SKM-1 treated with dmso at 0.1 percent for 144 hours (cell line): Measurements from ENCODE around the gene PIWIL1.

ENCODE experiments used
- DNase-seq: peaks from one replicate; lab custom pipeline; 2025; ENCODE audit not compliant: unreplicated experiment; lab: John Stamatoyannopoulos, UW

The PIWIL1 gene

GRCh38 chr12:130372936-130373335 is 35.2 kb downstream of the PIWIL1 start:
- no peak for DNase-seq

DNA sequence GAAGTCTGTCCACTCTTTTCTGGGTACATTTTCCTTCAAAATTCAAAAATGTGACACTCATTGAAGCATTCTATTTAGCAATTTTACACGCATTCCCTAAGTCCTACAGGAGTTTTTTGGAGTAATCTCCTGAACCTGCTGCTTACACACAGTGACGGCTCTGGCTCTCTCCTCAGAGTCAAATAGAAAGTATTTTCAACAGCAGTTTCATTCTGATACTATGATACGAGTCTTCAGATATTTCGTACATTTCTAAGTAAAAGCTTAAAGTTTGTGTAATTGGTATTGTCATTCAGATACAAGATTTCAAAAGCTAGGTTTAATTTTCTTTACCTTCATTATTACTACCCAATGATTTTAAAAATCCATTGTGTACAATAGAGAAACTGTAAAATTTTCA is 36.4 kb downstream of the PIWIL1 start:
- DNase-seq: no peak

DNA sequence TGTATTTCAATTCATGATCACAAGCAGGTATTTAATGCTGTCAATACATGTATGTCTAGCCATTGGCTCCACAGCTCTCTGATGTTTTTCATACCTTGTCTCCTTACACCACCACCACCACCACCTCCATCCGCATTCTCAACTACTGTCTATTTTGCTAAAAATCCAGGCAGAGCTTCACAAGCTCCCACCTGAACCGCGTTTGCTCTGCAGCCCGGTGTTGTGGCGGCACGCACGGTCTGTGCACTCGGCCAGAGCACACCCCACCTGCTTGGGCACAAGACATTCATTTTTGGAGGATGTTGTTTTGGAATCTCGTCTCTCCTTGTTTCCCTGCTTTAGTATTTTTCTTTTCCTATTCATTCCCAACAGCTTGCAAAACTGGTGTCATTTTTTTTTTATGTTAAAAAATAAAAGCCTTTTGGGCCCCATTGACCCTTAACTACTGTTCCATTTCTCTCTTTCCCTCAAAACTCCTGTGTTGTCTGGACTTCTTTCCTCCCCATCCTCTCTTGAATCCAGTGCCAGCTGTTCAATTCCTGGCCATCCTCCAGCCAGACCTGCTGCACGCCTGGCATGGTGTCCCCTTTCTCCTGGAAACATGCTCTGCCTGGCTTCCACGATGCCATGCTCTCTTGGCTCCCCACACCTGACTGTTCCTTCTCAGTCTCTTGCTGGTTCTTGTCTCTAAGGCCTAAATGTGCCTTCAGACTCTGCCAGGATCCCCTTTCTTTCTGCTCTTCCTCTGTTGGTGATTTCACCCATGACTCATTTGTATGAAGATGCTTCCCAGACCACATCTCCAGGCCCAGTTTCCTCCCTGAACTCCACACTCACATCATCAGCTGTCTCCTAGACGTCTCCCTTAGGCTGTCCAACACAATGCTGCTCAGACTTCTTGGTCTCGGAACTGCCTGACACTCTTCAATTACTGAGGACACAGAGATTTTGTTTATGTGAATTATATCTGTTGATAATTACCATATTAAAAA is 37.9 kb downstream of the PIWIL1 start:
- DNase-seq: no peak

DNA sequence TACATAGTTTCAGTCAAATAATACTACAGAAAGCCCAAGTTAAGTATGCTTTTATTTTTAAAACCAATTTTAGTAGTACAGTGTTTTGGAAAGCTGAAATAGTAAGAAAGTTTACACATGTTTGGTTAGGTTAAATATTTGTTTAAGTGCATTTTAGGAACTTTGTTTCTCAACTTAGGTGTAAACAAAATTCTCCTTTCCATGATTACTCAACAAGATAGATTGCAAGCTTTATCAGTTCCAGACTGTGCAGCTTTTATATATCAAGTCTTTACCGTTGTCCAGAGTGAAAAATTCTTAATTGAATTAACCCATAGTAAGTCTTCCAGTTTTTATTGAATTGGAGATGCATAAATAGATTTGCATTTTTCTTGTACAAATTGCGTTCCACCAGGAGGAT is 45.1 kb downstream of the PIWIL1 start:
- no peak for DNase-seq

- DNase-seq: no peak
Observed at GRCh38 chr12:130384234-130384633, 46.5 kb downstream of the PIWIL1 start.

DNA sequence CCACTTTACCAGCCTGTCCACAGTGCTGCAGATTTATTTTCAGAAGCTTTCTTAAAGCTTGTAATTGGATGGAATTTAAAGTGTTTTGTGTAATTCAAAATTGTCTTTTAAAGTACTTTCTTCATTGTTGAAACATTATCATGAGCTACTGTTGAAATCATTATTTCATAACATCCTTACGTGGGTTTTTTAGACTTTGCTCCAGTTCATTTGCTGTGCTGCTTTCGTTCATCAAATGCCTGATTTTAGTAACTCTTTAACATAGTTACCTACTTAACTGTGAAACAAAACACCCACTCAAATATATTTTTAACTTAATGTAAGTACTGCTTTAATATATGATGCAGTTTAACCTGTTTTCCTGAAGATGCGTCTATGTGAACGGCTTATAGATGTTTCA is 47.5 kb downstream of the PIWIL1 start:
- no peak for DNase-seq

DNA sequence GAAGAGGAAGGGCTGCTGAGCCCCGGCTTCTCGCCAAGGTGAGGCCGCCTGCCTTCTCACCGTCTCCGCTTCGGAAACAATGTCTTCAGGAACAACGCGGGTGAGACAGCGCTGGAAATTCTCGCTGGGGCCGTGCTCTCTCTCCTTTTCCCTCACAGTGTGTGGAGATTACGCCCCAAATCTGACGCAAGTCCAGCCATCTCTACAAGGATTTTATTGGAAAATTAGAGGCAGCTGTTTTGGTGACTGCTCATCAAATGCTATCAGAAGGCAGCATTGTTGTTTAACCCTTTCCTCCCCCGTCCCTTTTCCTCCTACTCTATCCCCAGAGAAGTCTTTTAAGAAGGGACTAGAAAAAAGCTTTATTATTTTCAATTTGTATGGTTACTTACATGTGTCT is 53.5 kb downstream of the PIWIL1 start:
- no peak for DNase-seq

DNA sequence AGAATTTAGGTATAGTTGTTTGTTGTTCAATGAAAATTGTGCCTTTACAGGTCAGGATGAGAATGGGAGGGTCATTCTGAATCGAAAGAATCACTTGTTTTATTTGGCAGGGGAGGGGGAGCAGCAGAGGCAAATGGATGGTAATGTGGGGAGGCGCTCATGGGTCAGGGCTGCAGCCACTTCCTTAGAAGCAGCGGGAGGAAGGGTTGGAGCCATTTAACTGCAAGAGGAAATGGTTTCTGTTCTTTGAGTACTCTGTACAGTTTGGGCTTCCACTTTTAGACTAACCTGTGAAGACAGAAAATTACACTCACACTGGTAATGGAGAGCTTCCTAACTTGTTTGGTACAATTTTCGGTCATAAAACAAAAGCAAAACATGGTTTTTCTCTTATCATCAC is 57.2 kb downstream of the PIWIL1 start:
- no peak for DNase-seq

DNA sequence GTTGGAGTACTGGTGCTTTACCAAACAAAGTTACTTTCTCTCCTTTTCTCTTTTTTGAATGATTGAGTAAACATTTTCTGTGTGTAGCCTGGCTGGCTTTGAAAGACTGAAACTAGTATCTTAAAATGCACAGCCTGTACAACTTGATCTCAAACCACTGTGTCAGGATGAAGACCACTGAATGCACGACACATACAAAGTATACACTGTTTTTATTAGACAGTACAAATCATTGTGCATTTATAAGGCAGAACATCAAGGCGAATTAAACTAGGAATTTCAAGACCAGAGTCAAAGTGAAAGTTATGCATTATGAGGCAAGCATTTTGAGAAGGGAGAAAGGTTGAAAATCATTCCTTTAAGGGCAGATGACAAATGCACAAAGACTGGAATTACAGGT is 59.0 kb downstream of the PIWIL1 start:
- no peak for DNase-seq

DNA sequence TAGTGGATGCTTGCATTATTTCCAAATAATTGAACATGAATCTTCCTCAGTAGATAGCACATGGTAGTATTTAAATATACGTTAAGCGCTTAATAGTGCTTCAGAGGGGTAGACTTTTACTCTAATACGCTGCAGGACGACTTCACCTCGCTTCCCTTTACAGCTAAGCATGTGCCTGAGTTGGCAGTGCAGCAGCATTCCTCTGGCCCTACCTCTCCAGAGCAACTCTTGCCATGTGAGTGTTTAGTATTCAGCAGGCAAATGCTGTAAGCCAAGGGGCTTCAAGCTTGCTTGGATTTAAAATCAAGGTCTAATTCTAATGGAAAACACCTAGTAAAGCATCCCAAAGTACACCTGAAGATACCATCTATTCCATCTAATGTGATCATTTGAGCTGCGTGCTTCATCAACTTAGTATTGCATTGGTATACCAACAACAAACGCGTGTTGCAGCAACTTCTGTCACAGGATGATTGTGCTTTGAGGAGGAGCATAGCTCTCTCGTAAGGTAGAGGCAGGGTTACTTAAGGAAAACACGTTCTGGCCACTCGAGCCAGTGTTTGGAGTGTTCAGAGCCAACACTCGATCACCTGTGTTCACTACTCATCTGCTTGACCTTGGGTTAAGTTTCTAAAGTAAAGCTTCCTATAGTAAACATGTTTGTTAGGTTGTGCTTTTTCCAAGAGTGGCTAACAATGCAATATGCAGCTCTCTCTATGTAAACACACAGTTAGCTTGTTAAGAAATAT is 60.6 kb downstream of the PIWIL1 start:
- DNase-seq: no peak

GRCh38 chr12:130401703-130402102 is 64.0 kb downstream of the PIWIL1 start:
- no peak for DNase-seq

DNA sequence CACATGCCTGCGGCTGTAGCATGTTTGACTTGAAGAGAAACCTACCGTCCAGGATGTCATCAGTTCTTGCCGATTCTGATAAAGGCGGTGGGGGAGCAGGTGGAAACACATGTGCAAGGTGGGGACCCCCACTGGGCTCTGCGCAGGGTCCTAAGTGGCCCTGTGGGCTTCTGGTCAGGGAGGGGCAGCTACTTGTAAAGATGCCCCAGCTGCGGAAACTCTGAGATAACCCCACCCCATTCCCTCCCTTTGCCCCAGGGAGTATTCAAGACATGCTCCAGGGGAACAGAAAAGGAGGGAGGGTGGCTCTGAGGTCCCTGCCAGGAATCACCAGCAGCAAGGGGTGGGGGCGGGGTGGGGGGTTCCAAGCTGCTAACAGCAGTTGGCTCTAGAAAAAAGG is 67.6 kb downstream of the PIWIL1 start:
- no peak for DNase-seq

- DNase-seq: no peak
Observed at GRCh38 chr12:130412384-130412783, 74.7 kb downstream of the PIWIL1 start.

DNA sequence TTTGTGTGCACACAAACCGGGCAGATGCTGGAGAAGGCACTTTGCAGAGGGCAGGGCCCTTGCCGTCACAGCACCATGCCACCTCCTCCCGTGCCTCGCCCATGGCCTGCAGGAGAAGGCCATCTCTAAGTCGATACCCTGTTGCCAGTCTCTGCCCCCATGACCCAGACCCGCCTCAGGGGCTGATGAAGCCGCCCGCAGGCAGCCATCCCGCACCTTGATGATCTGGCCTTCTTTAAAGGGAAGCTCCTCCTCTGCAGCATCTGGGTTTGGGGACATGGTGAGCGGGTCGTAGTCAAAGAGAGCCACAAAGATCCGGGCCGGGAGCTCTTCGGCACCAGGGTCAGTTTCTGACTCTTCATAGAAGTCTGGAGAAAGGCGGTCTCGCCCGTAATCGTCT is 76.2 kb downstream of the PIWIL1 start:
- no peak for DNase-seq

GRCh38 chr12:130414381-130414780 is 76.7 kb downstream of the PIWIL1 start:
- DNase-seq: no peak

GRCh38 chr12:130418251-130418650 is 80.6 kb downstream of the PIWIL1 start:
- DNase-seq: no peak

GRCh38 chr12:130419116-130419515 is 81.4 kb downstream of the PIWIL1 start:
- no peak for DNase-seq

- no peak for DNase-seq
Observed at GRCh38 chr12:130420071-130420470, 82.4 kb downstream of the PIWIL1 start.

DNA sequence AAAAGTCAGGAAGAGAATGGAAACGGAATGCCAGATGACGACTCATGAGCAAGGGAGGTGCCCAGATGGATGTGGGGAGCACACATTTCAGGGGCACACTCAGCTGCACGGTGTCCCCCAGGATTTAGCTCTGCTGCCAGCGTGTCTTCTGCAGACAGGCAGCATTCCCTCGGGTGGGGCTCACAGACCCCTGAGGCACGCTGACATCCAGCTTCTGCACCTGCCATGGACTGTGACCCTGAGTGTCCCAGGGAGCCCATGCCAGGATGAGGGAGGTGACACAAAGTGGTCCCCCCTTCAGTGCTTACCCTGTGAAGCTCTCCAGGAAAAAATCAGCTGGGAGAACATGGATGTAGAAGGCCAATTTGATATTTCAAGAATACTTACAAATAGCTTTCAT is 84.2 kb downstream of the PIWIL1 start:
- no peak for DNase-seq
